BJ (cell line): ENCODE results near the gene TBC1D2. TPM values are rescaled to one million over a fixed set of nuclear protein-coding genes. Genes with fewer than 3 reads are reported as not detected.

Experiments
- CTCF ChIA-PET: fragments of 350-600 bp; formaldehyde crosslinking; extraction: SDS; loops from one replicate; lab custom pipeline; 2021; ENCODE audit warnings: antibody characterized with exemption, inconsistent platforms; lab: Yijun Ruan, JAX
- POLR2A ChIA-PET: fragments of 300-600 bp; sonication (Branson Sonifier 250); formaldehyde crosslinking; extraction: SDS; loops from one replicate; lab custom pipeline; 2021; ENCODE audit warnings: antibody characterized with exemption; lab: Charles Lee
- DNase-seq: peaks from one replicate; pipeline ENCODE4 v3.0.0-alpha.2; 2011; ENCODE audit warnings: low read depth
- H3K27me3 ChIP-seq: 2 replicates; pipeline ENCODE4 v1.6.0; 2011; ENCODE audit warnings: low read length; ENCODE audit not compliant: control insufficient read depth, insufficient read depth
- H3K36me3 ChIP-seq: 2 replicates; pipeline ENCODE4 v1.5.1; 2011; ENCODE audit warnings: low read length; ENCODE audit not compliant: control insufficient read depth, insufficient read depth
- H3K4me3 ChIP-seq: 2 replicates; pipeline ENCODE4 v1.5.1; 2011; ENCODE audit warnings: low read depth, mild to moderate bottlenecking, control low read depth, low read length
- polyA plus RNA-seq: library from polyadenylated mRNA; depleted of rRNA; stranded (reverse); fragments of >200 nt; gene quantifications from 2 replicates; pipeline ENCODE4 v1.2.3, GENCODE V29; 2011
- TF ChIP-seq, protein P1 (sequence below): IDR thresholded peaks from 2 replicates; pipeline ENCODE4 v1.5.1; 2011; ENCODE audit warnings: low read depth, mild to moderate bottlenecking, control low read depth, inconsistent platforms, low read length, moderate library complexity; ENCODE audit not compliant: insufficient read depth

The TBC1D2 gene
- polyA plus RNA-seq, 1 experiment = 70.3 TPM

DNA sequence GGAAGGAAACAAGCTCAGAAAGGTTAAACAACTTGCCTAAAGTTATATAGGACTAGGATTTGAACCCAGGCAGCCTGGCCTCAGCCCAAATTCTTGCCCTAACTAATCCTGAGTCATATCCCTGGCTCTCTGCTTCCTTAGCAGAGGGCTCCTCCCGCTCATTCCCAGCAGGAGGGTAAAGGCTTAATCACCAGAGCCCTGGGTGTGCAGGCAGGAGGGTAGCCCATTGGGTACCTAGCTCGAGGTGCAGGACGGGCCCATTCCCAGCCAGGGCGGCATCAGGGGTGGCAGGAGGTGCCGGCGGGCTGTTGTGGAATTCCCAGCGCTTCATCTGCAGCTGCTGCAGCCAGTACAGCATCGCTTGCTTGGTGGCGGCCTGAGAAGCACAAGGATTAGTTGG lies 3.9 kb downstream of the TBC1D2 start:
- DNase-seq = no peak
- ChIA-PET POLR2A (no interaction called here), CTCF (interaction anchor here (0.6 to 1.5 kb wide), 4 partner anchors 12 to 539 kb away, joined by 3 to 9 read pairs (median 5); no protein-coding TSS in a partner anchor)
- Histone ChIP-seq H3K27me3 (no peaks in the 10 kb centered on the region), H3K36me3 (peaks cover 8% of the 10 kb centered on the region; the same call in 1 of the 2 replicates), H3K4me3 (no peak overlapping the region)
- TF ChIP-seq, protein P1, sequence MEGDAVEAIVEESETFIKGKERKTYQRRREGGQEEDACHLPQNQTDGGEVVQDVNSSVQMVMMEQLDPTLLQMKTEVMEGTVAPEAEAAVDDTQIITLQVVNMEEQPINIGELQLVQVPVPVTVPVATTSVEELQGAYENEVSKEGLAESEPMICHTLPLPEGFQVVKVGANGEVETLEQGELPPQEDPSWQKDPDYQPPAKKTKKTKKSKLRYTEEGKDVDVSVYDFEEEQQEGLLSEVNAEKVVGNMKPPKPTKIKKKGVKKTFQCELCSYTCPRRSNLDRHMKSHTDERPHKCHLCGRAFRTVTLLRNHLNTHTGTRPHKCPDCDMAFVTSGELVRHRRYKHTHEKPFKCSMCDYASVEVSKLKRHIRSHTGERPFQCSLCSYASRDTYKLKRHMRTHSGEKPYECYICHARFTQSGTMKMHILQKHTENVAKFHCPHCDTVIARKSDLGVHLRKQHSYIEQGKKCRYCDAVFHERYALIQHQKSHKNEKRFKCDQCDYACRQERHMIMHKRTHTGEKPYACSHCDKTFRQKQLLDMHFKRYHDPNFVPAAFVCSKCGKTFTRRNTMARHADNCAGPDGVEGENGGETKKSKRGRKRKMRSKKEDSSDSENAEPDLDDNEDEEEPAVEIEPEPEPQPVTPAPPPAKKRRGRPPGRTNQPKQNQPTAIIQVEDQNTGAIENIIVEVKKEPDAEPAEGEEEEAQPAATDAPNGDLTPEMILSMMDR = no peak

DNA sequence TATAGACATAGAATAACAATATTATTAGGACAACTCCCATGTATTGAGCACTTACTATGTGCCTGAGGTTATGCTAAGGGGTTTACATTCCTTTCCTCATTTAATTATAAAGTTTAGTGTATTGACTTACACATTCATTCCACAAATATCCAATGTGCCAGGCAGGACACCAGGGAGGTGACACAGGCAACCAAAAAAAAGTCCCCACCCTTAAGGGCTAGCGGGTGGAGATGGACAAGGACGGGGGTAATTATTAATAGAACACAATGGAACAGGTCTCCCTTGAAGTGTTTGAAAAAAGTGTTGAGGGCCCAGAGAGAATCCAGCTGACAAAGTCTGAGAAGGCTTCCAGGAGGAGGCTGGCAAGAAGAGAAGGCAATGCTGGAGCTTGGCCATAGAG lies 5.7 kb downstream of the TBC1D2 start:
- POLR2A ChIA-PET = no interaction called here
- CTCF ChIA-PET = interaction anchor here (1.5 to 1.9 kb wide), 2 partner anchors 20 to 44 kb away, joined by 4 to 5 read pairs; no protein-coding TSS in a partner anchor

DNA sequence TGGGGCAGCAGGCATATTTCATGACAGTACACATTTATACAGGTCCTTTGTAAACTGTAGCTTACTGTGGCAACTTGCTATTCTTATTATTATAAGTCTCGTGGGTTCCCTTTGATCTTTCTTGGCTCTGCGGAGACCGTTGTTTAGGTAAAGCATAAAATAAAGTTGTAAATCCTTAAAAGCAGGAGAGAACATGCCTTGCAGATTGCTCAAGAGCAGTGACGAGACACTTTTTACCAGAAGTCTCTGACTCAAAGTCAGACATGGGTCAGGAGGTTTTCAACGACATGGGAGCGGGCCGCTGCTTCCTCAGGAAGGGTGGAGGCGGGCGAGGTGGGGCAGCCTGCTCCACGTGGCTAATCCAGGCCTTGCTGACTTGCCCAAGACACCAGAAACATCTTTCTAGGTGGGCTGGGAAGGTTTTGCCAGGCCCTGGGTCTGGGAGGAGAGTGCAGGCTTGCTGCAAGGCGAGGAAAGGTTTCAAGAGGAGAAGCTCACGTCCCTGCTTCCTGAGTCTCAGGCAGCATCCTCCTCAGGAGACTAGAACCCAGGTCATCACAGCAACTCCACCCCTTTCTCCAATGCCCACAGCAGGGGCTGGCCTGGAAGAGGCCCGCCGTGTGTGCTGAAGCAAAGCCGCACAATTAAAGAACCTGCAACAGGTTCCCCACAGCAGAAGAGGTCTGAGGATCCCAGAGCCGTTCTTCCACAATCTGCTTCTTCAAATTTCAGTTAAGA lies 6.5 kb downstream of the TBC1D2 start:
- DNase-seq = peak; percentile 94
- Histone ChIP-seq H3K27me3 (no peaks in the 10 kb centered on the region), H3K4me3 (no peak overlapping the region), H3K36me3 (peaks cover 8% of the 10 kb centered on the region)
- TF ChIP-seq, protein P1 = no peak
- POLR2A ChIA-PET = interaction anchor here (0.5 kb wide), 1 partner anchor 18 kb away, joined by 7 read pairs; no protein-coding TSS in a partner anchor
- CTCF ChIA-PET = interaction anchor here (0.6 kb wide), 1 partner anchor 325 kb away, joined by 3 read pairs; no protein-coding TSS in a partner anchor

More for the DNA sequence above, 5.7 kb downstream of the TBC1D2 start:
- DNase-seq = no peak
- Histone ChIP-seq H3K4me3 (no peak overlapping the region), H3K27me3 (no peaks in the 10 kb centered on the region), H3K36me3 (peaks cover 8% of the 10 kb centered on the region; the same call in 1 of the 2 replicates)
- TF ChIP-seq, protein P1 = no peak

DNA sequence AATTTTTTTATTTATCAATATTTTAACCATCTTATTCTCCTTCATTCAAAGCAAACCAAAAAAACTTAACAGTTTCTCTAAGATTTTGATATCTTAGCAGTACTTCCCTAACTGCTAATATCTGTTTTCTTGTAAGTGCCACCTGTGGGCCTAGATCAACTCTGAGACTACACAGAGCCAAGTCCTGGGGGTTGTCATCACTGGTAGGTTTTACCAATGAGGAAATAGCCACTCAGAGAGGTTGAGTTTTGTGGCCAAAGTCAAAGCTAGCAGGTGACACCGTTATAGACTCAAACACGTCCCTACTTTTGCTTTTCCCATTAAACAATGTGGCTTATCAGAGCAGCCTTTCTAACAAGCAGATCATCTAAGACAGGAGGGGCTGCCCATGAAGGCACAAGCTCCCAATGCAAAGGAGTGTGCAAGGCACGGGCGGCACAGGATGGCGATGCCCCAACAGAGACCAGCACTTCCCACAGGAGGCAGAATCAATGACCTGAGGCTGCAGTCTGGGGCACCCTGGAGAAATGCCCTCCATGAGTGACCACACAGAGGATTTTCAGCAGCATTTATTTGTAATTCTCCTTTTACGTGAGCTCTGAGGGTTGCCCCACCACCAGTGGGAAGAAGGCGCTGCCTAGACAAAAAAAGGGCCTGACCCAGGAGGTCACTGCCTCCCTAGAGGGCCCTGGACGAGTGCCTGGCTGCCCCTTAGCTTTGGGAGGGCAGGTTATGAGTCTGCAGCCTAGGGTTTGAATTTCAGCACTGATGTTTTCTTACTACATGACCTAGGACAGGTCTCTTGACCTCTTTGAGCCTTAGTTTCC lies 7.4 kb downstream of the TBC1D2 start:
- H3K4me3 ChIP-seq = no peak overlapping the region
- POLR2A ChIA-PET = no interaction called here

More for the DNA sequence above, 7.4 kb downstream of the TBC1D2 start:
- H3K36me3 ChIP-seq = peaks cover 9% of the 10 kb centered on the region
- no peak for DNase-seq
- TF ChIP-seq, protein P1 = no peak
- no peaks in the 10 kb centered on the region for H3K27me3 ChIP-seq
- CTCF ChIA-PET = interaction anchor here (2.0 kb wide), 1 partner anchor 12 kb away, joined by 5 read pairs; no protein-coding TSS in a partner anchor
